ENCODE results near the gene NOXRED1.
A peak's percentile ranks its signal among the peaks of the same experiment; 100 is the strongest.

The NOXRED1 gene

DNA sequence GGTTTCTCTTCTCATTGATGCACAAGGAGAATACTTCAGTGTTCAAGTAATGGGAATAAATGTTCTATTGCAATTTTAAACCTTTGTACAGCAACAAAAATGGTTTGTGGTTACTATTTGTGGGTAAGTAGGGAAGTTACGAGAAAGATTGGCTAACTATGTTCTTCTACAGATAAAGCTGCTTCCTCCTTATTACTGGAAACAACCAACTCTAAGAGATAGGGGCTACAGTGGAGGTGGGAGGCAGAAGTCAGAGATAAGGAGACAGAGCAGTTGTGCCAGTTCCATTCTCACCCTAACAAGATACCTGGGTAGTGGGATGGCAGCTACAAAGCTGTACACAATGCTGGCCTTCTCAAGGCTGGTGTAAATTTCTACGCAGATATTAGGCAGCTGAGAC lies 16.2 kb downstream of the NOXRED1 start:
- DNase-seq (ENCODE audit: low spot score): no peak

GRCh38 chr14:77406718-77407117 lies 16.6 kb downstream of the NOXRED1 start:
- DNase-seq (ENCODE audit: low spot score): no peak

DNA sequence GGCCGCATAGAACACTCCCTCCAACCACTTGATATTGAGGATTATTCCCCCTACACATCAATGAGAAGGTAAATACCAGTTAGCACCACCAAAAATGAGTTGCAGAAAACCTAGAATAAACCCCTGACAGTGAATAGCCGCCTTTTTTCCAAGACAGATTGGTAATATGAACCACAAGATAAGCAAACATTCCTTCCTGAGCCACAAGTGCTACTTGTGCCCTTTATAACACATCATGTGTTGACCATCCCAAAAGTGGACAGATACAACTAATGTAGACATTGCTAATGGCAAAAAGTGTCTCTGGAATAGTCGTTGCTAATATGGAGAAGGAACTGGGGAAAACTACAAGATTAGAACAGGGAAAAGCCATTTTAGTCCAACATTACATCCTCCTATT lies 17.2 kb downstream of the NOXRED1 start:
- DNase-seq (ENCODE audit: low spot score): no peak

DNA sequence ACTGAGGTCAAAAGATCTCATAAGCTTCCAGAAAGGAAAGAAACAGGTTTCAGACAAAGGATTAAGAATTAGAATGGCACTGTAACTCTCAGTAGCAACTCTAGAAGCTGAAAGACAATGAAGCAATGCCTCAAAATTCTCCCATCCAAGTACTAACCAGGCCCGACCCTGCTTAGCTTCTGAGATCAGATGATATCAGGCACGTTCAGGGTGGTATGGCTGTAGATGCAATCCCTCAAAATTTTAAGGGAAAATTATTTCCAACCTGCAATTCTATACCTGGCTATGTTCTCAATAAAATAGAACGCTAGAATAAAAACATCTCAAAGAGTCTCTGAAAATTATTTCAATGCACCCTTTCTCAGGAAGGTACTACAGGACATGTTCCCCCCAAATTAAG lies 19.6 kb downstream of the NOXRED1 start:
- DNase-seq (ENCODE audit: low spot score): no peak

- DNase-seq (ENCODE audit: low spot score): no peak
Observed at GRCh38 chr14:77400216-77400615, 23.1 kb downstream of the NOXRED1 start.

- DNase-seq (ENCODE audit: low spot score): no peak
Observed at GRCh38 chr14:77390188-77390587, 33.1 kb downstream of the NOXRED1 start.

DNA sequence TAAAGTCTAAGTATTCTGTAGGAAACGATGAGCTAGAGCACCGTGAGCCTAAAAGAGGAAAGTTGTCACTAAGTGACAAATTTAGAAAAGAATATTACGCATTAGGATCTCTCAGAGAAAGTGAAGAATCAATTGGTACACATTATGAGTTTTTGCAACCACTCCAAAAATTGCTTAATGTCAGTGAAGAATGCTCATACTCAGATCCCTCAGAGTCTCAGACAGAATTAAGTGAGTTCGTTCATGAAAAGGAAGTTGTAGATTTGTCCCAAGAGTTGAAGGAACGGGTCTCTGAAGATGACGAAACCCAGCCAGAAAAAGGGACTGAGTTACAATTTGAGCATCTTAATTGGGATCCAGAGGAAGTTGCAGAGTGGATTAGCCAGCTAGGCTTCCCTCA lies 44.6 kb downstream of the NOXRED1 start:
- DNase-seq (ENCODE audit: low spot score): no peak

GRCh38 chr14:77377502-77377844 lies 45.9 kb downstream of the NOXRED1 start:
- no peak for DNase-seq (ENCODE audit: low spot score)

- DNase-seq (ENCODE audit: low spot score): peak; percentile 84
Observed at GRCh38 chr14:77376771-77377501, 46.4 kb downstream of the NOXRED1 start, which contains the start of the genes SAMD15 and TMED8. Gene SAMD15, plus strand, starts transcription at chr14:77377379. Its CDS starts 40 bp downstream, at chr14:77377419. Gene TMED8, minus strand, starts transcription at chr14:77377094. Its CDS starts 41 bp downstream, at chr14:77377053.

GRCh38 chr14:77375973-77376770 lies 47.2 kb downstream of the NOXRED1 start:
- DNase-seq (ENCODE audit: low spot score): peak; percentile 14

- DNase-seq (ENCODE audit: low spot score): no peak
Observed at GRCh38 chr14:77375164-77375950, 48.0 kb downstream of the NOXRED1 start.

GRCh38 chr14:77372304-77372841 lies 51.0 kb downstream of the NOXRED1 start:
- DNase-seq (ENCODE audit: low spot score): peak; percentile 4

- peak; percentile 26 for DNase-seq (ENCODE audit: low spot score)
Observed at GRCh38 chr14:77369285-77369684, 54.0 kb downstream of the NOXRED1 start.

- no peak for DNase-seq (ENCODE audit: low spot score)
Observed at GRCh38 chr14:77364146-77364545, 59.2 kb downstream of the NOXRED1 start.

DNA sequence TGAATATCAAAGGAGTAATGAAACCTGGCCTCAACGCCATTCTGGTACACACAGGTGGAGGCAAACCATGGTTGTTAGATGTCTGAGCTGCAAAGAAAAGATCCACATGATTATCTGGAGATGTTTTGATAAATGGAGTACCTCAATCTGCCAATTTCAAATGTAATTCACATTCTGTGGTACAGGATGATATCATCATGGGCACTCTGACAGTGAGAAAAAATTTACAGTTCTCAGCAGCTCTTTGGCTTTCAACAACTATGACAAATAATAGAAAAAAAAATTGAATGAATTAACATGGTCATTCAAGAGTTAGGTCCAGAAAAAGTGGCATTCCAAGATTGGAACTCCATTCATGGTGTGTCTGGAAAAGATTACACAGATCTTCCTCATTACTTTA lies 63.7 kb downstream of the NOXRED1 start:
- DNase-seq (ENCODE audit: low spot score): no peak

DNA sequence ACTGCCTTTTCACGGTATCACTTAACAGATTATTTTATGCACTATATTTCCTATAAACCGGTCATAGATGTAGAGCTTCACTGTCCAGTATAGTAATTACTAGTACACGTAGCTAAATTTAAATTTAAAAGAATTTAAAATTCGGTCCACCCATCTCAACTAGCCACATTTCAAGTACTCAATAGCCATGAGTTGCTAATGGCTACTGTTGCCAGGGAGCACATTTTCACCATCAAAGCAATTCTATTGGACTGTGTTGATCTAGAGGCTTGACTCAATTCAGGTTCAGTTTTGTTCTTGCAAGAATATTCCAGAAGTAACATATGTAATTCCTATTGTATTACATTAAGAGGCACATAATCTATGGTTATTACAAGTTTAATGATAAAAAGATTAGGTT lies 66.4 kb downstream of the NOXRED1 start:
- no peak for DNase-seq (ENCODE audit: low spot score)

DNA sequence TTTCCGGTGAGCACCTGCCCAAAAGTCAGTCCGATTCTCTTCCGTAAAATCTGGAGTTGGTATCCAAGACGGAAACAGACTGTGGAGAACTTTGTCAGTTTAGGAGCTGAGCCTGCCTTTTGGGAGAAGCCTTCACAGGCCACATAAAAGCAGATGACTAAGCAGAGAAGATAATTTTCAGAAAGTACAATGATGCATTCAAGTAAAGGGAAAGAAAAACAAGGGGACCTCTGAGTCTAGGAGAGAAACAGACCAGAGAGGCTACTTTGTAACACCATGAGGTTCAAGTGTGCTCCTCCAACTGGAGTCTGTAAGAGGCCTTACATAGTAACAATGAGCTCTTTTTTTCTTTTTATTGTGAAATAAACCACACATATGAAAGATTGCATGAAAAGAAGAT lies 67.5 kb downstream of the NOXRED1 start:
- no peak for DNase-seq (ENCODE audit: low spot score)

- DNase-seq (ENCODE audit: low spot score): no peak
Observed at GRCh38 chr14:77353469-77354141, 69.7 kb downstream of the NOXRED1 start.

DNA sequence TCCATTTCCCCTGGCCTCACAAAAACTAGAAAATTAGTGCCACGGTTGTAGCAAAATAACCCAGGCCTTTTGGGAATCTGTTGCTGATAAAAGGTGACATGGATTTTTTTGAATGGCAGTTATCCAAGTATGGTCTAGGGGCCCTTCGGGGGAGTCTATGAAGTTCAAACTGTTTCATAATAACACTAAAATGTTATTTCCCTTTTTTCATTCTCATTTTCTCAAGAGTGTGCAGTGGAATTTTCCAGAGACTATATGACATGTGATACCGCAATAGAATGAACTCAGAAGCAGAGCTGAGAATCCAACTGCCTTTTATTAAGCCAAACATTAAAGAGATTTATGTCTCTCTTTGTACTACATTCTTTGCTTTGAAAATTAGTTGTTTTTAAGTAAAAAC lies 75.6 kb downstream of the NOXRED1 start:
- no peak for DNase-seq (ENCODE audit: low spot score)

DNA sequence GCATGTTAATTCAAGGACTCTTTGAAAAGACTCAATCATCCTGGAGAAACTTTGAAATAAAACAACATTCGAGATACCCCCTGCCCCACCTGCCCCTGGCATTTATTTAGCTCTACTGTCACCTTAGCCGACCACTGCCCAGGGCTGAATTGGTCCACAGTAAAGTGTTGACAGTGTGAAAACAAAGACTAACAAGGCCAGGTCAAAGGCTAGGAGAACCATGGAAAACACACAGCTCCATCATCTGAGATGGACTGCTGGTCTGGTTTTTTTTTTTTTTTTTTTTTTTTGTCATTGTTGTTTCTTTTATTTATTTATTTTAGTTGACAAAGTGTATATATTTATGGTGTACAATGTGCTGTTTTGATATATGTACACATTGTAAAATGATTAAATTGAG lies 76.8 kb downstream of the NOXRED1 start:
- no peak for DNase-seq (ENCODE audit: low spot score)

- no peak for DNase-seq (ENCODE audit: low spot score)
Observed at GRCh38 chr14:77344377-77344996, 78.8 kb downstream of the NOXRED1 start.

Data from CD4-positive, alpha-beta T cell treated with Interleukin-2 at 100 ng/mL for 4 hours (primary cell).